ENCODE data around the gene MAML3. TPM values are rescaled to one million over a fixed set of nuclear protein-coding genes. Genes with fewer than 3 reads are reported as not detected.

MAML3 gene
- total RNA-seq, 2 experiments from 2014 or later = 2.0 to 2.4 TPM

- H3K4me3 Mint-ChIP-seq = no peak overlapping the region
- ChIA-PET CTCF (no interaction called here), POLR2A (no interaction called here)
- ATAC-seq (no peak), DNase-seq (no peak)
- H3K9me3 Mint-ChIP-seq = no peaks in the 10 kb centered on the region
- no peaks in the 10 kb centered on the region for H3K27me3 Mint-ChIP-seq
- TF ChIP-seq, protein P1, sequence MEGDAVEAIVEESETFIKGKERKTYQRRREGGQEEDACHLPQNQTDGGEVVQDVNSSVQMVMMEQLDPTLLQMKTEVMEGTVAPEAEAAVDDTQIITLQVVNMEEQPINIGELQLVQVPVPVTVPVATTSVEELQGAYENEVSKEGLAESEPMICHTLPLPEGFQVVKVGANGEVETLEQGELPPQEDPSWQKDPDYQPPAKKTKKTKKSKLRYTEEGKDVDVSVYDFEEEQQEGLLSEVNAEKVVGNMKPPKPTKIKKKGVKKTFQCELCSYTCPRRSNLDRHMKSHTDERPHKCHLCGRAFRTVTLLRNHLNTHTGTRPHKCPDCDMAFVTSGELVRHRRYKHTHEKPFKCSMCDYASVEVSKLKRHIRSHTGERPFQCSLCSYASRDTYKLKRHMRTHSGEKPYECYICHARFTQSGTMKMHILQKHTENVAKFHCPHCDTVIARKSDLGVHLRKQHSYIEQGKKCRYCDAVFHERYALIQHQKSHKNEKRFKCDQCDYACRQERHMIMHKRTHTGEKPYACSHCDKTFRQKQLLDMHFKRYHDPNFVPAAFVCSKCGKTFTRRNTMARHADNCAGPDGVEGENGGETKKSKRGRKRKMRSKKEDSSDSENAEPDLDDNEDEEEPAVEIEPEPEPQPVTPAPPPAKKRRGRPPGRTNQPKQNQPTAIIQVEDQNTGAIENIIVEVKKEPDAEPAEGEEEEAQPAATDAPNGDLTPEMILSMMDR (IDR thresholded peaks at IDR 0.05) = no peak
- intact Hi-C loops (cut with micrococcal nuclease) = no loop called here
- H3K4me1 Mint-ChIP-seq (ENCODE audit: low read depth) = no peaks in the 10 kb centered on the region
- H3K27ac Mint-ChIP-seq = no peak overlapping the region
- H3K36me3 Mint-ChIP-seq (ENCODE audit: low read depth) = no peaks in the 10 kb centered on the region
Observed at GRCh38 chr4:139715746-139716391, 438.1 kb downstream of the MAML3 start.

GRCh38 chr4:139712882-139713281, 441.1 kb downstream of the MAML3 start:
- Mint-ChIP-seq H3K27me3 (no peaks in the 10 kb centered on the region), H3K4me1 (ENCODE audit: low read depth) (no peaks in the 10 kb centered on the region), H3K27ac (no peak overlapping the region), H3K36me3 (ENCODE audit: low read depth) (no peaks in the 10 kb centered on the region), H3K4me3 (no peak overlapping the region), H3K9me3 (peaks cover 1% of the 10 kb centered on the region)
- TF ChIP-seq, protein P1 (IDR thresholded peaks at IDR 0.05) = no peak
- ATAC-seq = no peak
- POLR2A ChIA-PET = no interaction called here
- no peak for DNase-seq
- CTCF ChIA-PET = no interaction called here
- intact Hi-C loops (cut with micrococcal nuclease) = no loop called here

- TF ChIP-seq, protein P1 (IDR thresholded peaks at IDR 0.05) = no peak
- Mint-ChIP-seq H3K4me3 (no peak overlapping the region), H3K36me3 (ENCODE audit: low read depth) (no peaks in the 10 kb centered on the region), H3K27ac (no peak overlapping the region), H3K4me1 (ENCODE audit: low read depth) (no peaks in the 10 kb centered on the region), H3K9me3 (peaks cover 2% of the 10 kb centered on the region), H3K27me3 (no peaks in the 10 kb centered on the region)
- intact Hi-C loops (cut with micrococcal nuclease) = no loop called here
- no peak for DNase-seq
- no peak for ATAC-seq
- POLR2A ChIA-PET = no interaction called here
- CTCF ChIA-PET = no interaction called here
Observed at GRCh38 chr4:139711461-139711860, 442.5 kb downstream of the MAML3 start.

- CTCF ChIA-PET = interaction anchor here (1.2 kb wide), 1 partner anchor 58 kb away, joined by 3 read pairs; no protein-coding TSS in a partner anchor
Observed at GRCh38 chr4:139710073-139710472, 443.9 kb downstream of the MAML3 start.

GRCh38 chr4:139709660-139710059, 444.3 kb downstream of the MAML3 start:
- TF ChIP-seq, protein P1 (IDR thresholded peaks at IDR 0.05) = no peak
- Mint-ChIP-seq H3K9me3 (peaks cover 2% of the 10 kb centered on the region), H3K27me3 (no peaks in the 10 kb centered on the region), H3K27ac (no peak overlapping the region), H3K36me3 (ENCODE audit: low read depth) (no peaks in the 10 kb centered on the region), H3K4me1 (ENCODE audit: low read depth) (no peaks in the 10 kb centered on the region), H3K4me3 (no peak overlapping the region)
- no peak for DNase-seq
- ChIA-PET CTCF (interaction anchor here (1.2 kb wide), 1 partner anchor 58 kb away, joined by 3 read pairs; no protein-coding TSS in a partner anchor), POLR2A (no interaction called here)
- ATAC-seq = no peak
- intact Hi-C loops (cut with micrococcal nuclease) = no loop called here

More at GRCh38 chr4:139710073-139710472, 443.9 kb downstream of the MAML3 start:
- DNase-seq (no peak), ATAC-seq (no peak)
- peaks cover 2% of the 10 kb centered on the region for H3K9me3 Mint-ChIP-seq
- POLR2A ChIA-PET = no interaction called here
- H3K36me3 Mint-ChIP-seq (ENCODE audit: low read depth) = no peaks in the 10 kb centered on the region
- no peak overlapping the region for H3K4me3 Mint-ChIP-seq
- intact Hi-C loops (cut with micrococcal nuclease) = no loop called here
- TF ChIP-seq, protein P1 (IDR thresholded peaks at IDR 0.05) = no peak
- no peaks in the 10 kb centered on the region for H3K27me3 Mint-ChIP-seq
- no peak overlapping the region for H3K27ac Mint-ChIP-seq
- H3K4me1 Mint-ChIP-seq (ENCODE audit: low read depth) = no peaks in the 10 kb centered on the region

Data from activated CD8-positive, alpha-beta T cell treated with anti-CD3 and anti-CD28 coated beads for 36 hours (primary cell).